Measurements from ENCODE around the gene SIRT7.

GRCh38 chr17:81935709-81936084 lies 17.7 kb upstream of the SIRT7 start:
- TF ChIP-seq CTCF (IDR thresholded peaks at IDR 0.05) = no peak
- no peak for TF ChIP-seq POLR2A (IDR thresholded peaks at IDR 0.05)

All from heart left ventricle (tissue), 13 donors.